Measurements from ENCODE around the gene TCEAL4. TPM values are rescaled to one million over a fixed set of nuclear protein-coding genes. Genes with fewer than 3 reads are reported as not detected.

TCEAL4 gene
- total and polyA plus RNA-seq, 5 experiments from 2014 or later = 15.9 to 28.0 (median 17.2) TPM

- no peak for DNase-seq
- H3K27ac Mint-ChIP-seq = peak overlapping the region in 9 of 10 donors; percentile 84 to 95 (median 92)
- no peaks in the 10 kb centered on the region for H3K27me3 Mint-ChIP-seq
- H3K4me3 Mint-ChIP-seq = peak overlapping the region; percentile 78 to 93 (median 84)
- POLR2A ChIA-PET = interaction anchor here (1.3 kb wide), 1 partner anchor 78 kb away, joined by 5 read pairs; the partner anchor contains the start of gene MORF4L2
- peaks cover 7 to 15% (median 9%) of the 10 kb centered on the region in 4 donors for H3K4me1 Mint-ChIP-seq
- H3K9me3 Mint-ChIP-seq = peaks cover 0 to 4% (median 0%) of the 10 kb centered on the region in 9 donors
- ATAC-seq = peak in 1 of 2 donors; percentile 6
- H3K36me3 Mint-ChIP-seq = peaks cover 0 to 2% (median 0%) of the 10 kb centered on the region in 3 donors
Observed at GRCh38 chrX:103608306-103608963, 23.1 kb downstream of the TCEAL4 start.

GRCh38 chrX:103610282-103610681 lies 25.0 kb downstream of the TCEAL4 start:
- Mint-ChIP-seq H3K27me3 (no peaks in the 10 kb centered on the region), H3K27ac (peak overlapping the region in 3 of 10 donors; percentile 25 to 77 (median 25)), H3K9me3 (peaks cover 0 to 4% (median 0%) of the 10 kb centered on the region in 9 donors), H3K4me3 (peak overlapping the region in 4 of 10 donors; percentile 37 to 59 (median 50)), H3K4me1 (peaks cover 7 to 15% (median 9%) of the 10 kb centered on the region in 4 donors), H3K36me3 (peaks cover 0 to 2% (median 0%) of the 10 kb centered on the region in 3 donors)
- DNase-seq (no peak), ATAC-seq (no peak)
- POLR2A ChIA-PET = interaction anchor here (0.5 to 0.8 kb wide), 2 partner anchors 19 to 77 kb away, joined by 3 to 5 read pairs; partner anchors contain the start of gene TCEAL1

GRCh38 chrX:103613362-103613890 lies 28.1 kb downstream of the TCEAL4 start:
- POLR2A ChIA-PET = no interaction called here
- ATAC-seq (no peak), DNase-seq (no peak)
- no peaks in the 10 kb centered on the region for H3K9me3 Mint-ChIP-seq
- H3K4me3 Mint-ChIP-seq = no peak overlapping the region
- no peak overlapping the region for H3K27ac Mint-ChIP-seq
- H3K36me3 Mint-ChIP-seq = peaks cover 0 to 4% (median 0%) of the 10 kb centered on the region in 3 donors
- no peaks in the 10 kb centered on the region for H3K27me3 Mint-ChIP-seq
- peaks cover under 1 to 9% (median 3%) of the 10 kb centered on the region in 4 donors for H3K4me1 Mint-ChIP-seq

- Mint-ChIP-seq H3K4me3 (no peak overlapping the region), H3K27ac (no peak overlapping the region), H3K9me3 (no peaks in the 10 kb centered on the region), H3K4me1 (peaks cover 0 to 1% (median 0%) of the 10 kb centered on the region in 4 donors), H3K36me3 (peaks cover 0 to 10% (median 0%) of the 10 kb centered on the region in 3 donors), H3K27me3 (no peaks in the 10 kb centered on the region)
- DNase-seq (no peak), ATAC-seq (no peak)
- POLR2A ChIA-PET = no interaction called here
Observed at GRCh38 chrX:103614999-103615398, 29.7 kb downstream of the TCEAL4 start.

DNA sequence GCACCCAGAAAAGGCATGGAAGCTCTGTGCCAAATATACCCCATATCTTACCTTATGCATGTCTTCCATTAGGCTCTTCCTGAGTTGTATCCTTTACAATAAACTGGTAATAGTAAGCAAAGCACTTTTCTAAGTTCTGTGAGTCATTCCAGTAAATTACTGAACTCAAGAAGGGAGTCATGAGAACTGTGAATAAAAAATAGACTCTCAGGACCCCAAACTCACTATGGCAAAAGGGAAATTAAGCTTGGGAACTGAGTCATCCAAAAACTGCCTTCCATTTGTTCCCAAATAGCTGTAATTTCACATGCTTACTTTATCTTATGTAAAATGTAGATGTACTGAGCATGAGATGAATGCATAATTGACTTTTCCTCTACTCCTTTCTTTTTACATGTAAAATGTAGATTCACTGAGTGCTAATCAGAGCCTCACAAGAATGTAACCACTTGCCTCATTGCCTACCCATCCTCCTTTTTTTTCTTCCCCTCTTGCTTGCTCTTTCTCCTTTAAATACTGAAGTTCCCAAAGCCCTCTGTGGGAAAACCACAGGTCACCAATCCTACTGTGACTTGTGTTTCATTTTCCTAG lies 30.6 kb downstream of the TCEAL4 start:
- POLR2A ChIA-PET = no interaction called here

DNA sequence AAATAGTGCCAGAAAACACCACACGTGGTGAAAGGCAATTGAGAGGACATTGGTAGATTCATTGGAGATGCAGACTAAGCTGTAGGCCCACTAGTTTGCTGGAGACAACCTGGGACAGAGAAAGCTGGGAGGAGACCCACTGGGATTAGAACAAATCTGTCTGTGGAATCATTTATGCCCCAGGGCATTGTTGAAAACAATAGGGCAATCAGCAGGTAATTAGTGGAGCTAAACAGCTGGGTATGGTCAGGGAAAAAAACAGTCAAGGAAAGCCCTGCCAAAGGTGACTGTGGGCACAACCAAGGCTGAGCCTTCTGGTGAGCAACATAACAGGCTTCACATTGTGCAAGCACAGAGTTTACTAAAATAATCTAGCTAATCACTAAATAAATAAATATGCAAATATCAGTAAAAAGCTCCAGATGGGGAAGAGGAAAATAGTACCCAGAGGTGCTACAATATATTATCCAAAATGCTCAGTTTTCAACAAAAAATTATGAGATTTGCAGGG lies 31.4 kb downstream of the TCEAL4 start:
- no peak for ATAC-seq
- no peak overlapping the region for H3K27ac Mint-ChIP-seq
- POLR2A ChIA-PET = no interaction called here
- no peak overlapping the region for H3K4me3 Mint-ChIP-seq
- H3K4me1 Mint-ChIP-seq = no peaks in the 10 kb centered on the region
- H3K27me3 Mint-ChIP-seq = no peaks in the 10 kb centered on the region
- no peaks in the 10 kb centered on the region for H3K9me3 Mint-ChIP-seq
- peaks cover 0 to 11% (median 0%) of the 10 kb centered on the region in 3 donors for H3K36me3 Mint-ChIP-seq
- no peak for DNase-seq

More for the DNA sequence above, 30.6 kb downstream of the TCEAL4 start:
- H3K4me3 Mint-ChIP-seq = no peak overlapping the region
- H3K27me3 Mint-ChIP-seq = no peaks in the 10 kb centered on the region
- ATAC-seq = no peak
- H3K36me3 Mint-ChIP-seq = peaks cover 0 to 8% (median 0%) of the 10 kb centered on the region in 3 donors
- no peaks in the 10 kb centered on the region for H3K4me1 Mint-ChIP-seq
- DNase-seq = no peak
- no peak overlapping the region for H3K27ac Mint-ChIP-seq
- no peaks in the 10 kb centered on the region for H3K9me3 Mint-ChIP-seq

DNA sequence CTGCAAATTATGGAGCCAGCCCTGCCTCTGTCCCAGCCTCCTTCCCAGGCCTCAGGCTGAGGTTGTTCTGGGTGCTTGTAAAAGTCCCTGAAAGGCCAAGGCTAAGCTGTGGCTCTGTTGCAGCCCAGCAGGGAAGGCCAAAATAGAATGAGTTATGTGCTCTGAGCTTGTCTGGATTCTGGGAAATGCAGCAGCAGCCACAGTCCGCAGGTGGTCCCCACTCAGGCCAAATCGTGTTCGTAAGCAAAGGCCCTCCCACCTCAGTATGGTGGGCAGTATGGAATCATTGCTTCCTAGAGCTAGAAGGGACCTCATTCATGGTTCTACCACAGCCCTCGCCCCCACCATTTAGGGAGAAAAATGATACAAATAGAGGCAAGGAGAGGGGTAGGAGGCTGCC lies 38.8 kb downstream of the TCEAL4 start:
- POLR2A ChIA-PET = no interaction called here
- ATAC-seq = no peak
- DNase-seq = no peak
- peaks cover 4 to 12% (median 8%) of the 10 kb centered on the region in 4 donors for H3K4me1 Mint-ChIP-seq
- H3K9me3 Mint-ChIP-seq = no peaks in the 10 kb centered on the region
- H3K4me3 Mint-ChIP-seq = no peak overlapping the region
- H3K36me3 Mint-ChIP-seq = peaks cover 0 to 9% (median 0%) of the 10 kb centered on the region in 3 donors
- no peaks in the 10 kb centered on the region for H3K27me3 Mint-ChIP-seq
- no peak overlapping the region for H3K27ac Mint-ChIP-seq

DNA sequence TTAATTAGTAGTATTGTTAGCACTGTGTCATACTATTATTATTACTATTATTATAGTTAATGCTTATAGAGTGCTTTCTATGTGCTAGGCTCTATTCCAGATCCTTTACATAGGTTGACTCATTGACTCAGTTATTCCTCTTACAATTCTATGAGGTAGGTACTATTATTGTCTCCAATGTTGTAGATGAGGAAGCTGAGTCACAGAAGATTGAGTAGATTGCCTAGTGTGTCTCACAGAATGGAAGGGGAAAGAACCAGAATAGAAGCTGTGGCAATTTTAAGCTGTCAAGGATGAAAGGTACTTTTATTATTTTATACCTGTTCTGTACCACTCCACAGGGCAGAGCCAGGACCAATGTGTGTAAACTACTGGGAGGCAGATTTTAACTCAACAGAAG lies 41.5 kb downstream of the TCEAL4 start:
- no peak for DNase-seq
- Mint-ChIP-seq H3K27ac (no peak overlapping the region), H3K27me3 (no peaks in the 10 kb centered on the region), H3K9me3 (no peaks in the 10 kb centered on the region), H3K36me3 (no peaks in the 10 kb centered on the region), H3K4me3 (no peak overlapping the region), H3K4me1 (peaks cover 7 to 19% (median 17%) of the 10 kb centered on the region in 4 donors)
- no peak for ATAC-seq
- POLR2A ChIA-PET = no interaction called here

- POLR2A ChIA-PET = interaction anchor here (0.6 to 0.9 kb wide), 2 partner anchors 18 to 58 kb away, joined by 3 read pairs; partner anchors contain the start of gene MORF4L2
- no peaks in the 10 kb centered on the region for H3K27me3 Mint-ChIP-seq
Observed at GRCh38 chrX:103628386-103629317, 43.3 kb downstream of the TCEAL4 start, which contains the start of gene TCEAL1. TSS of gene TCEAL1 (plus strand) at chrX:103628975. CDS start at chrX:103629917, 942 bp downstream.

DNA sequence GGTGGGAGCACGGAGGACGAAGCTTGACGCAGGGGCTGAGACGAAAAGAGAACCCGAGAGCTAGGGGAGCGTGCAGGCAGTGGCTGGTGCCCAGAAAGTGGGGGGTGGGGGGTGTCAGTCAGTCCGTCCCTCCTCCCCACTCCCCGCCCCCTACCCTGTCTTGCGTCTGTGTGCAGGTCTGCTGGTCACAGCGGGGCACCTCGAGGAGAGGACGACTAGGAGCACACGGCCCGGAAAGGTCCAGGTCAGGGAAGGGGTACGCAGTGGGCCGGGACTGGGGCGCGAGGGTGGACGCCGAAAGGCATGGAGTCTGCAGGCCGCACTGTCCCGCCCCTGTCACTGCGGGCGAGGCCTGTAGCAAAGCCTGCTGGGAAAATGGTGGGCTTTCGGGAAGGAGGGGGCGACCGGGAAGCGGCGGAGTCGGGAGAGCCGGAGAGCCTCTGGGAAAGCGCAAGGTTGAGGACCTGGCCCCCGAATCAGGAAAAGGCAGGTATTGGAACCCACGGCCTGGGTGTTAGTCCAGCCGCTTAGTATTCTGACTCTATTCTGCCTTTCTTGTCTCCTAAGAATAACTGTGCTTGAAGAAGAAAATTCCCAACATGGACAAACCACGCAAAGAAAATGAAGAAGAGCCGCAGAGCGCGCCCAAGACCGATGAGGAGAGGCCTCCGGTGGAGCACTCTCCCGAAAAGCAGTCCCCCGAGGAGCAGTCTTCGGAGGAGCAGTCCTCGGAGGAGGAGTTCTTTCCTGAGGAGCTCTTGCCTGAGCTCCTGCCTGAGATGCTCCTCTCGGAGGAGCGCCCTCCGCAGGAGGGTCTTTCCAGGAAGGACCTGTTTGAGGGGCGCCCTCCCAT lies 44.2 kb downstream of the TCEAL4 start:
- H3K27me3 Mint-ChIP-seq = no peaks in the 10 kb centered on the region
- H3K9me3 Mint-ChIP-seq = no peaks in the 10 kb centered on the region
- H3K36me3 Mint-ChIP-seq = no peaks in the 10 kb centered on the region
- POLR2A ChIA-PET = interaction anchor here (0.6 to 0.9 kb wide), 2 partner anchors 19 to 57 kb away, joined by 3 read pairs; partner anchors contain the start of gene MORF4L2
- peaks cover 7 to 19% (median 17%) of the 10 kb centered on the region in 4 donors for H3K4me1 Mint-ChIP-seq
- ATAC-seq = peak; percentile 46 to 56
- H3K27ac Mint-ChIP-seq = peak overlapping the region; percentile 35 to 96 (median 91)
- H3K4me3 Mint-ChIP-seq = peak overlapping the region; percentile 83 to 92 (median 88)
- DNase-seq = peak in 7 of 10 donors; percentile 2 to 67 (median 18)

More at GRCh38 chrX:103628386-103629317, 43.3 kb downstream of the TCEAL4 start, which contains the start of gene TCEAL1:
- Mint-ChIP-seq H3K4me3 (peak within 1 kb of the TSS; percentile 83 to 92 (median 88)), H3K27ac (peak within 1 kb of the TSS; percentile 35 to 96 (median 91)), H3K36me3 (no peaks in the 10 kb centered on the region), H3K9me3 (no peaks in the 10 kb centered on the region), H3K4me1 (peaks cover 7 to 19% (median 17%) of the 10 kb centered on the region in 4 donors)
- peak; percentile 9 to 63 (median 37) for DNase-seq
- ATAC-seq = peak; percentile 74 to 79

GRCh38 chrX:103630171-103630511 lies 44.8 kb downstream of the TCEAL4 start:
- peak overlapping the region; percentile 83 to 92 (median 88) for H3K4me3 Mint-ChIP-seq
- H3K27ac Mint-ChIP-seq = peak overlapping the region in 8 of 10 donors; percentile 35 to 94 (median 90)
- no peaks in the 10 kb centered on the region for H3K27me3 Mint-ChIP-seq
- no peaks in the 10 kb centered on the region for H3K36me3 Mint-ChIP-seq
- DNase-seq (peak in 1 of 10 donors; percentile 2), ATAC-seq (no peak)
- peaks cover 7 to 19% (median 17%) of the 10 kb centered on the region in 4 donors for H3K4me1 Mint-ChIP-seq
- POLR2A ChIA-PET = no interaction called here
- H3K9me3 Mint-ChIP-seq = no peaks in the 10 kb centered on the region

Measured in naive thymus-derived CD8-positive, alpha-beta T cell (primary cell).